HG03558 (cell line): ENCODE results near the gene CHST11.

ENCODE experiments used
- ATAC-seq: cut with Tn5 transposase; IDR thresholded peaks from one replicate; pipeline ENCODE4 v1.9.1; 2021; ENCODE audit warnings: moderate number of reproducible peaks; ENCODE audit not compliant: unreplicated experiment; ENCODE audit errors: extremely low read depth

The CHST11 gene

DNA sequence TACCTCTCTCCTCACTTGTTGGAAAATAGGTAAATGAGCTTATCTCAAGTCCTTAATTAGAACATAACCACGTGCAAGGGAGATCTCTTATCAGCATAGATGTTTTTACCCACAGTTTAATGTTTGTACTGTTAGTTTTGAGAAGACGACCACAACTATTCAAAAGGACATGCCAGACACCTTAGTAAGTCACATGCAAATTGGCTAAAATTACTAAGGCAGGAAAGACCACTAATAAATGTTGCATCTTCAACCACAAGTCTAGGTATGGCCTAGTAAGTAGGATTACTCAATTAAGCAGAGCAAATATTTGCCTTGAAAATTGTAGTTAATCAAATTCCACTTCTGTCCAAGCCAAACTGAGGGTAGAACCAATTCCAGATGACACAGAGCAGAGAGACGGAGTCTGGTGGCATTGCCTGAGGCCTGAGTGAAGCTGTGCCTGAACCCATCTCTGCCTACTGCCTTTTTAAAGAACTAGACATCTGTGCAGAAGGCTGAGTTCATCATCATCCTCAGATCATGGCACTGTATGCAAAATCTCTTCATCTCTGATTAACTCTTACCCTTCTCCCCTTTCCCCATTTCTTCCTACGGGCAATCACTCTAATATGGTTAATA is 29.7 kb upstream of the CHST11 start:
- no peak for ATAC-seq

DNA sequence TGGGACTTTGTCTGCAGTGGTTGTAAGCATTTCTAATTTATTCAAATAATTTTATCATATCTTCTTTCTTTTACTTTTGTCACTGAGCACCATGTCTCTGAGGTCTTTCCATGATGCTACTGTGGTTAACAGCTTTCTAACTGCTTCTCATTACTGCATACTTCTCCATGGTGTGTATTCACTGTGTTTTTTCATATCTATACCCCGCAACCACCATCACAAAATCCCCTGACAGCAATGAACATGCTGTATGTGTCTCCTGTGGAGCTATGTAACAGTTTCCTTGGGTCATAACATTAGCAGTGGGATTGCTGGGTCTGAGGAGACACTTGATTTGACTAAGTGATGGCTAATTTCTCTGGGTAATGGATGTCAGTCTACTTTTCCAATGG is 29.2 kb upstream of the CHST11 start:
- no peak for ATAC-seq

DNA sequence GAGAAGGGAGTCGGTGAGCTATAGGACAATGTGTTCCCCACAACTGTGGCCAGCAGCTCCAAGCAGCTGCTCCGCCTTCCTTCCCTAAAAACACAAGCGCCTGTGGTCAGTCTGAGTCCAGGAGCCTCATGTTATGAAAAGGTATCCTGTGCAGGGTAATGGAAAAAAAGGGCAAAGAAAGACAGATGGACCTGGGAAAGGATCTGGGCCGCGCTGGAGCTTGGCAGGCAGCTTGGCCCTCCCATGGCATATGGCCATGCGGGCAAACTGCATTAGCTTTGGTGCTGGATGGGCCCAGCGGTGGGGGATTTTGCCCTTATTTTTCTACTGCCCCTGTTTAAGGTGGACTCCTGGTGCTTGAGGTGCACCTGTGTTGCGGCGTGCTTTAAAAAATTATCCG is 23.7 kb upstream of the CHST11 start:
- ATAC-seq, result no peak

DNA sequence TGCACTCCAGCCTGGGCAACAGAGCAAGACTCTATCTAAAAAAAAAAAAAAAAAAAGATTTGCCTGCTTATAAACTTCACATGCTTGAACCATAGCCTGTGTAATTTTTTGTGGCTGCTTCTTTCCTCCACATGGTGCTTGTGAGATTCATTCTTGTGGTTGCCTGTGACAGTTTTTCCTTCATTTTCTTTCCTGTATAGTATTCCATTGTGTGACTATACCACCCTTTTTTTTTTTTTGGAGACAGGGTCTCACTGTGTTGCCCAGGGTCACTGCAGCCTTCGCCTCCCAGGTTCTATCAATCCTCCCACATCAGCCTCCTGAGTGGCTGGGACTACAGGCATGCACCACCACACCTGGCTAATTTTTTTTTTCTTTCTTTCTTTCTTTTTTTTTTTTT is 22.6 kb upstream of the CHST11 start:
- no peak for ATAC-seq

DNA sequence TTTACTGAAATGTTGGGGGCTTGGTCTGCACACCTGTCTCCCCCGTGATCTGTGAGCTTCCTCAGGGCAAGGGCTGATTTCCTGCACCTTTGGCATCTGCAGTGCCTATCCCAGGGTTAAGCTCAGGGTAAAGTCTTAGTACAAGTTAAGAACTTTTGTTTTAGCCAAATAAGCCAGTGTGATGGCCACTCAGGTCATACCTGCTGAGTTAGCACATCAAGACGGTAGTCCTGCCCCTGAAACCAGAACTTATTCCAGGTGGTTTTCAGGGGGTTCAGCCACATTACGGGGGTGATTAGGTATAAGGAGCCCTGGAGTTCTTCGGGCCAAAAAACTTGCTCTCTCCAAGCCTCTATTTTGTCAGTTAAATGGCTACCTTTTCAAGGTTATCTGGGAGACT is 21.6 kb upstream of the CHST11 start:
- ATAC-seq, result no peak

DNA sequence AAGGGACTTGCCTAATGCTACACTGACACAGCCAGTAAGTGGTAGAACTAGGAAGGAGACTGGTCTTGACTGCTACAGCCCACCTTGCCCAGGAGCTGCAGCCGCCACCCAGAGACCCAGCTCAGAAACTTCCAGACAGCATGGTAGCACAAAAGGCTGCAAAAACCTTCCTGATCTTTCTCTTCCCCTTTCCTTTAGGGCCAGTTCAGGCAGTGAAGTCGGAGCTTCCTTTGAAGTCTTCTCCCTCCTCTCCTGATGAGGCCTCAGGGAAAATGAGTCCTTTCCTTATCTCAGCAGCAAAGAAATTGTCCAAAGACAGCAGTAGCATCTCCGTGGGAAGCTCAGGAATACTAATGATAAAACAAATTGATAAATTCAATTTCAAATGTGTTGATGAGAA is 21.0 kb upstream of the CHST11 start:
- ATAC-seq, result no peak

DNA sequence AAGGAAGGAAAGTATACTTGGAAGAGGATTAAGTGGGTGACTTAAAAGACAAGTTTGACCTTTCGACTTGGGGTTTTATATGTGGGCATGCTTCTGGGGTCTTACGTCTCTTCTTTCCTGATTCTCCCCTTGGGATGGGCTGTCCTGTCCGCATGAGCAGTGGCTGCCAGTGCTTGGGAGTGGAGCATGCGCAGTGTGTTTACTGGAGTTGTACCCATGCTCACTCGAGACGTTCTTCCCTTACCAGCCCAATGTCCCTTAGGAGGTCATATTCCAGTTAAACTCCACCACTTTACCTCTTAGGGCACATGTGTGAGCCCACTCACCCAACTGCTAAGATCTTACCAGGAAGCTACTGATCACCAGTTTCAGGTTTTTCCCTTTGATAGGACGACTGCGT is 20.0 kb upstream of the CHST11 start:
- ATAC-seq, result no peak

DNA sequence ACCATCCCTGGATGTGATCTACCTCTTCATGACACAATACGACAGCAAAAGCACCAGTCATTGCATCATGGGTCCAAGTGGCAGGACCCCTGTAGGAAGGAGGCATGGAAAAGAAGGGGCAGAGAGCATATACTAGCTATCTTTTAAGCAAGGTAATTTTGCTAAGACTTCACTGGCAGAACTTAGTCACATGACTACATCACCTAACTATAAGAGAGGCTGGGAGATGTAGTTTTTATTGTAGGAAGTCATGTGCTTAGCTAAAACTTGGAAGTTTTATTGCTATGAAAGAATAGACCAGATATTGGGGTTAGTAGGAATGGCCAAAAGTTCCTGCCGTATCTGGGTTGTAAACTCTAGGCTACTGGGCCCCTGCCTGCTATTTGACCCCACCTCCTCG is 18.6 kb upstream of the CHST11 start:
- no peak for ATAC-seq

DNA sequence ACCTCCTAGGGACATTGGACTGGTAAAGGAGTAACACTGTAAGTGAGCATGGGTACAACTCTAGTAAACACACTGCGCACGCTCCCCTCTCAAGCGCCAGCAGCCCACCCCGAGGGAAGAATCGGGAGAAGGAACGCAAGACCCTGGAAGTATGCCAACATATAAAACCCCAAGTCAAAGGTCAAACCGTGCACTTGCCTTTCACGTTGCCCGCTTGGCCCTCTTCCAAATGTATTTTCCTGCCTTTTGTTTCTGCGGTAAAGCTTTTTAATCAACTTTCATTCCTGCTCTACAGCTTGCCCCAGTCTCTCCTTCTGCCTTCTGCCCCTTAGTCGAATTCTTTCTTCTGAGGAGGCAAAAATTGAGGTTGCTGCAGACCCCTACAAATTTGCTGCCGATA is 17.6 kb upstream of the CHST11 start:
- ATAC-seq, result no peak

DNA sequence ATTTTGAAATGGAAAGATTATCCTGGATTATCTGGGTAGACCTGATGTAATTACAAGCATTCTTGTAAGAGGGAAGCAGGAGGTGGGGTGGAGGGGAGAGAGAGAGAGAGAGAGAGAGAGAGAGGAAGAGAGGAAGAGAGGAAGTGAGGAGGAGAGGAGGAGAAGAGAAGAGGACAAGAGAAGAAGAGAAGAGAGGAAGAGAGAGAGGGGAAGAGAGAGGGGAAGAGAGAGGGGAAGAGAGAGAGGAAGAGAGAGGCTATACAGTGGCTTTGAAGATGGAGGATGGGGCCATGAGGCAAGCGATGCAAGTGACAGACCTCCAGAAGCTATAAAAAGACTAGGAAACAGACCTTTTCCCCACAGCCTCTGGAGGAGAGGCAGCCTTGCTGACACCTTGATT is 13.7 kb upstream of the CHST11 start:
- ATAC-seq, result no peak

DNA sequence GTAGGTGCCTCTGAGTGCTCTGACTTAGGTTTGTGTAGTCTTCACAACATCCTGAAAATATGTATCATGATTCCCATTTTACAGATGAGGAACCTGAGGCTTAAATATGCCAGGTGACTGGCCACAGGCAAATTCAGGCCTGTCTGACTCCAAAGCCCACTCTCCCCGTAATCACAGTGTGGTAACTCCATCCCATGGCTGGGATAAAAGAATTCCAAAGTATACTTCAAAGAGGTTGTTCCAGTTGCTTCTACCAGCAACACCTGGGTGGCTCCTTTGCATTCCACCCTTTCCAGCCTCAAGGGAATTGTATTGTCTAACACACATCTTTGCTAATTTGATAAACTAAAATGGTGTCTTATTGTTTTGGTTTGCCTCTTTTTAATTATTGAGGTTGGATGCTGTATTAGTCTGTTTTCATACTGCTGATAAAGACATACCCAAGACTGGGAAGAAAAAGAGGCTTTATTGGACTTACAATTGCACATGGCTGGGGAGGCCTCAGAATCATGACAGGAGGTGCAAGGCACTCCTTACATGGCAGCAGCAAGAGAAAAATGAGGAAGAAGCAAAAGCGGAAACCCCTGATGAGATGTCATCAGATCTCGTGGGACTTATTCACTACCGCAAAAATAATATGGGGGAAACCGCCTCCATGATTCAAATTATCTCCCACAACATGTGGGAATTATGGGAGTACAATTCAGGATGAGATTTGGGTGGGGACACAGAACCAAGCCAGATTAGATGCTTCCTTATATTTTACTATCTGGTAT is 9.9 kb upstream of the CHST11 start:
- no peak for ATAC-seq

DNA sequence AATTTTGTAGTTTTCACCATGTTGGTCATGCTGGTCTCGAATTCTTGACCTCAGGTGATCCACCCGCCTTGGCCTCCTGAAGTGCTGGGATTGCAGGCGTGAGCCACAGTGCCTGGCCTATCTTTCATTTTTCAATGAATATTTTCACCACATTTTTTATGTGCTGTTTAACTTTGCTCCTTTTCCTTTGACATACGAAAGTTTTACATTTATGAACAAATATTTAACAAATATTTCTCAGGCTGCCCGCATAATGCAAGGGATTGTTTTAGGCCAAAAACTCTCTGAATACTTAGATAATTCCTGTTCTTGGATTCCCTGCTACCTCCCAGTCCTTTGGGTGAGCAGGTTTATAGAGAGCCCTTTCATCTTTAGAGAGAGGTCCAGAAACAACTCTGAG is 8.7 kb upstream of the CHST11 start:
- no peak for ATAC-seq

DNA sequence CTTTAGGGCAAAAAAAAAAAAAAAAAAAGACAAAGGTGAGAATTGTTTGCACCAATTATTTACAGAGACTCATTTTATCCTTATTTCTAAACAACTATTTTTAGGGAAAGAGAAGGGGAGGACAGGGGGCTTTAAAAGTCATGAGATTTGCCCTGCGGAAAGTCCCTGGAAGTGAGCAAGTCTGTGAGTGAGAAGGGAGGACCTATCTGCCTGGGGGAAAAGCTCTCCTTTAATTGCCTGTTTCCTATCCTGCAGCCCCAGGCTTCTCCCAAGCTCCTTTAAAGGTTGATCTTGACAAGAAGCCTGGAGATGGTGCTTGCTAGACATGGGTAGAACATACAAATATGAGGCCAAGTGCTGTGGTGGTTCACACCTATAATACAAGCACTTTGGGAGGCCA is 8.3 kb upstream of the CHST11 start:
- ATAC-seq, result no peak

DNA sequence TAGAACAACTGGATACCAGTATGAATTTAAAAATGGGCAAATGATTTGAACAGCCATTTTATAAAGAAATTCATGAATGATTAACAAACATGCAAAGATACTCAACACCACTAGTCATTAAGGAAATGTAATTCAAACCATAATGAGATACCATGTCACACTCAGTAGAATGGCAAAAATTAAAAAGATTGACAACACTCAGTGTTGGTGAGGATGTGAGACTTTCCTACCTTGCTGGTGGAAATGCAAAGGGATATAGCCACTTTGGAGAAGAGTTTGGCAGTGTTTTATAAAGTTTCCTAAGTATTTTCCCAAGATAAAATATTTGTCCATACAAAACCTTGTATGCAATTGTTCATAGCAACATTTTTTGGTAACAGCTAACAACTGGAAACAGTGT is 6.0 kb upstream of the CHST11 start:
- no peak for ATAC-seq

DNA sequence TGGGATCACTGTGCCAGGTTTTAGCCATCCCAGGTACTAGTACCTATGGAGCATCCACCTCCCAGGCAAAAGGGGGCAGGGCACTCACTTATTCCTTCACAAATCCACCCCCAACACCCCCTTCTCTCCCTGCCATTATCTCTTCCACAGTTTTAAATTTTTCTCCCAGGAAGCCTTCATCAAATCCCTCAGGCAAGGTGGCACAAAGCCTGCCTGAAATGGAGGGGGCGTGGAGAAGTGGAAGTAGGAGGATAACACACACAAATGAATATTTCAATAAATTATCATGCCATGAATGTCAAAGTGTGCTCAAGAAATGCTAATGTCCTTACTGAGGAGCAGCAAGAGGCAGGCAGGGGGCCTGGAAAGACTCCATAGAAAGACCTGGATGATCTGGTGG is 4.7 kb upstream of the CHST11 start:
- ATAC-seq, result no peak

DNA sequence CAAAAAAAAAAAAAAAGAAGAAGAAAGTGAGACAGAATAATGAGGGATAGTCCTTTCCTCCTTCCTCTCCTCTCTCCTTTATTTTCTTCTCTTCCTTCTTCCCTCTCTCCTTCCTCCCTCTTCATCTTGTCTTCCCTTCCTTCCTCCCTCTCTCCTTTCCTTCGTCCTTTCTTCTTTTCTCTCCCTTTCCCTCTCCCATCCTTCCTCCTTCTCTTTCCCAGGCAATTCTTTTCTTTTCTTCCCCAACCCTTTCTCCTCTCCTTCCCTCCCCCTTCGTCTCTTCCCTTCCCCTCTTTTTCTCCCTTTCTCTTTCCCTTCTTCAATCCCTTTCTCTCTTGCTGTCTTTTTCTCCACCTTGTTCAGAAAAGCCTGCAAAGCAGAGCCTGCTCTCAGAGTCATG is 3.6 kb upstream of the CHST11 start:
- no peak for ATAC-seq

DNA sequence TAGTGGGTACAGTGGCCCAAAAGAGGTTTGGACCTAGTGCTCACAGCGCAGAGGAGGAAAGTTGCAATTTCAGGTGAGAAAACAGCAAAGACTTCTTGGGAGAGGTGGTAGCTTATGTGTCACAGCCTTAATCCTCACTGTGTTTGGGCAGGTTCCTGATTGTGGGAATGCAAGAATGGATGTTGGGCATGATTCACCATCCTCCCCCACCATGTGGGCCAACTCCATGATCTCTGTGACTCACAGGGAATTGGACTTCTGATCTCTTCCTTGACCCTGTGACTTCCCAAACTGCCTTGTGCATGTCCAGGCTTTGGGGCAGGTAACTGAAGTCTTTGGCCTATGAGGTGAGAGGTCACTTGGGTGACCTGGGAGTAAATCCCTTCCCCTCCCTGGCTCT is 1.8 kb upstream of the CHST11 start:
- ATAC-seq, result no peak

DNA sequence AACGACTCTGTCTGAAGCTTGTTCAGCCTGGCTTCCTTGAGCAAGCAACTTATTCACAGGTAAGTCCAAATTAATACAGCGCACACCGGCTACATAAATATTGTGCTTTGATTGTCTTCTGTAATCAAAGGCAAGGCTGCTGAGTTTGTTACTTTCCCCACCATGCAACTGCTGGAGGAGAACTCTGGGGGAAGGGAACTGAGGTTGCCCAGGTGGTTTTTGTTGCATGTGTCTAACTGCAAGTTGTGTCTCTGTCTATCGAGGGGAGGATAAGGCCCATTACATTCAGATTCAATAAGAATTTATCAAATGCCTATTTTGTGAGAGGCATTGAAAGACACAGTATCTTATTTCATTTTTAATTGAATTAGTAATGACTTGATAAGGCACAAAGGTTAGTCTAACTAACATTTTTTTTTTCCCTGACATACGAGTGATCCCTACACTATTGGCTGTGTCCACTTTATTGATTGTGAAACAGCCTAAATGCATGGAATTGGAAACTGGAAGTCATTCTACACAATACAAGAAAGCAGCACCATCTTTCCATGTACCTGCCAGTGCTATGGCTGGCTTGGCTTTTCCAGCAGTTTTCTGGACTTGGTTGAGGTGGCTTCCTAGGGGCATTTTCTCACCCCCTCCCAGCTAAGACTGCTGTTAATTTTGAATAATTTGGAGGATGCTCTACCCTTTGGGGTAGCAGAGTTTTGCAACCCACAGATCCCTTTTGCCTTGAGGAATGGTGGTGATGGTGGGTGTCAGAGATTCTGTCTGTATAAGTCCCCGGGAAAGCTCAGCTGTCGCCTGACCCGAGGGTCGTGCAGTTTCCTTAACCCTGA is 951 bp upstream of the CHST11 start:
- ATAC-seq, result no peak

DNA sequence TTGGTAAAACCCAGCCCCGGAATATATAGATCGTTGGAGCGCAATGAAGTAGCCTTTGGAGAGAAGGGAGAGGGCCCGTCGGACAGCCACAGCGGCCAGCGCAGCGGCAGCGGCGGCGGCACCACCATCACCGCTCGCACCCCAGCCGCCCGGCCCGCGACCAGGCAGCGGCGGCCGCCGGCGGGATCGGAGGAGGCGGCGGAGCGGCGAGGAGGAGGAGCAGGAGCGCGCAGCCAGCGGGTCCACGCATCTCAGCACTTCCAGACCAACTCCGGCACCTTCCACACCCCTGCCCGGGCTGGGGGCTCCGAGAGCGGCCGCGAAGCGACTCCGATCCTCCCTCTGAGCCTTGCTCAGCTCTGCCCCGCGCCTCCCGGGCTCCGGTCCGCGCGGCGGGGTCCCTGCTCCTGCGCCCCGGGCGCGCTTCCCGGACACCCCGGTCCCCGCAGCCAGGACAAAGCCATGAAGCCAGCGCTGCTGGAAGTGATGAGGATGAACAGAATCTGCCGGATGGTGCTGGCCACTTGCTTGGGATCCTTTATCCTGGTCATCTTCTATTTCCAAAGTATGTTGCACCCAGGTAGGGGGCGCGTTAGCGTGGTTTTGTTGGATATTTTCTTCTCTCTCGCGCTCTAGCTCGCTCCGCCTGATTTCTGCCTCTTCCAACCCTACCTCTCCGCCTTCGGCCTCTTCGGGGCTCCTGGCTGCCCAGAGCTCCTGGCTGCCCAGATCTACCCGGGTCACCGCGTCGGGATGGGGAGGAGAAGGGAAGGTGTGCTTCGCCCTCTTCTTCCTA is 400 bp downstream of the CHST11 start:
- ATAC-seq, result peak; percentile 11
